Astrocyte (in vitro differentiated cells and primary cell): Measurements from ENCODE around the gene TAS1R1.

Source experiments
- CTCF ChIP-seq: IDR thresholded peaks from 2 replicates; pipeline ENCODE4 v1.5.1; 2011; ENCODE audit warnings: low read depth, mild to moderate bottlenecking, inconsistent platforms, low read length, moderate library complexity; ENCODE audit not compliant: insufficient read depth
- EZH2 ChIP-seq: IDR thresholded peaks from 2 replicates; pipeline ENCODE4 v1.6.1; 2012; ENCODE audit warnings: mild to moderate bottlenecking, low read length, inconsistent platforms; ENCODE audit not compliant: insufficient read depth

GRCh38 chr1:6614019-6614928, 59.2 kb downstream of the TAS1R1 start:
- TF ChIP-seq CTCF (no peak), EZH2 (no peak)
